CD4-positive, alpha-beta T cell (primary cell): Measurements from ENCODE around the gene ZNF3. TPM values are rescaled to one million over a fixed set of nuclear protein-coding genes. Genes with fewer than 3 reads are reported as not detected.
A peak's percentile ranks its signal among the peaks of the same experiment; 100 is the strongest.

Source experiments
- ATAC-seq: fragments of 200-7000 bp; cut with Tn5 transposase; one replicate; pipeline ENCODE4 v1.10.0; 2022; ENCODE audit warnings: mild to moderate bottlenecking; ENCODE audit not compliant: poor library complexity
- CTCF ChIA-PET: fragments of 350-600 bp; sonication (Branson Sonifier 250); formaldehyde crosslinking; loops from one replicate; lab custom pipeline; 2021; ENCODE audit warnings: antibody characterized with exemption, inconsistent platforms; lab: Charles Lee
- POLR2A ChIA-PET: fragments of 350-600 bp; sonication (Branson Sonifier 250); formaldehyde crosslinking; loops from one replicate; lab custom pipeline; 2021; ENCODE audit warnings: antibody characterized with exemption, inconsistent platforms; lab: Charles Lee
- DNase-seq, 14 experiments: peaks; one replicate each; pipeline ENCODE4 v3.0.0-alpha.2; 2013 to 2020; ENCODE audit warnings: mixed read lengths in 2 of 14
- H3K27ac ChIP-seq, 2 donors: one replicate each; pipeline versions ENCODE4 v1.5.1 to v1.7.0; 2013; ENCODE audit warnings: low read length in 2 of 2, low read depth in 1 of 2, mild to moderate bottlenecking in 1 of 2
- H3K27me3 ChIP-seq, 2 experiments: 1 replicate in 1 of 2; 2 replicates in 1 of 2; pipeline versions ENCODE4 v1.6.1 to v1.7.0; 2013; ENCODE audit warnings: low read length in 2 of 2, control low read depth in 1 of 2, mild to moderate bottlenecking in 1 of 2, moderate library complexity in 1 of 2; ENCODE audit not compliant: insufficient read depth in 2 of 2, control insufficient read depth in 1 of 2
- H3K36me3 ChIP-seq: one replicate; pipeline ENCODE4 v1.6.1; 2013; ENCODE audit warnings: low read length, control low read depth; ENCODE audit not compliant: insufficient read depth
- H3K4me1 ChIP-seq: one replicate; pipeline ENCODE4 v1.6.1; 2013; ENCODE audit warnings: low read length, control low read depth; ENCODE audit not compliant: insufficient read depth
- H3K4me3 ChIP-seq: one replicate; pipeline ENCODE4 v1.5.1; 2013; ENCODE audit warnings: mild to moderate bottlenecking, low read length, moderate library complexity
- H3K9me3 ChIP-seq, 2 experiments: 1 replicate in 1 of 2; 2 replicates in 1 of 2; pipeline versions ENCODE4 v1.6.1 to v1.7.0; 2013; ENCODE audit warnings: low read length in 2 of 2, mild to moderate bottlenecking in 2 of 2, control low read depth in 1 of 2, moderate library complexity in 1 of 2; ENCODE audit not compliant: control insufficient read depth in 1 of 2, insufficient read depth in 1 of 2
- H3K27ac Mint-ChIP-seq: one replicate; pipeline ENCODE4 v1.8.0; 2020; ENCODE audit warnings: mixed read lengths
- H3K27me3 Mint-ChIP-seq: one replicate; pipeline ENCODE4 v1.8.0; 2021; ENCODE audit warnings: mixed read lengths
- H3K36me3 Mint-ChIP-seq: one replicate; pipeline ENCODE4 v1.8.0; 2021; ENCODE audit warnings: low read depth, mixed read lengths
- H3K4me1 Mint-ChIP-seq: one replicate; pipeline ENCODE4 v1.8.0; 2021; ENCODE audit warnings: low read depth, mixed read lengths
- H3K4me3 Mint-ChIP-seq: one replicate; pipeline ENCODE4 v1.8.0; 2020; ENCODE audit warnings: mild to moderate bottlenecking, mixed read lengths
- H3K9me3 Mint-ChIP-seq: one replicate; pipeline ENCODE4 v1.8.0; 2020; ENCODE audit warnings: mixed read lengths
- CTCF ChIP-seq: fragments of 200-600 bp; IDR thresholded peaks from one replicate; pipeline ENCODE4 v1.8.0; 2022; ENCODE audit warnings: antibody characterized with exemption, mild to moderate bottlenecking
- intact Hi-C, 2 experiments: fragments of 100-400 bp; cut with DNase I in 1 of 2; cut with micrococcal nuclease in 1 of 2; formaldehyde crosslinking; loops; one replicate each; pipeline versions ENCODE4 v1.15.1 to v1.9.0; 2023 to 2025; cut with DNase I, micrococcal nuclease
- total RNA-seq, 174 experiments: library from RNA in 2 of 174; stranded (reverse) in 2 of 174; gene quantifications; one replicate each; pipeline ENCODE4 v1.2.3 and lab custom pipeline; 2021 to 2026

Gene ZNF3
- total RNA-seq, 2 experiments from 2014 or later: 38.3 to 40.3 TPM

- H3K9me3 ChIP-seq: no peaks in the 10 kb centered on the region
- H3K36me3 ChIP-seq: peaks cover 22% of the 10 kb centered on the region
- H3K4me1 Mint-ChIP-seq: peaks cover 44% of the 10 kb centered on the region
- no peak for ATAC-seq
- H3K36me3 Mint-ChIP-seq: peaks cover 47% of the 10 kb centered on the region
- H3K4me1 ChIP-seq: peaks cover 52% of the 10 kb centered on the region
- no peak overlapping the region for H3K27ac ChIP-seq
- no peaks in the 10 kb centered on the region for H3K9me3 Mint-ChIP-seq
- no peak overlapping the region for H3K4me3 ChIP-seq
- H3K27me3 Mint-ChIP-seq: no peaks in the 10 kb centered on the region
- H3K4me3 Mint-ChIP-seq: peak overlapping the region; percentile 46
- no peak for DNase-seq
- peak overlapping the region; percentile 58 for H3K27ac Mint-ChIP-seq
- H3K27me3 ChIP-seq: no peaks in the 10 kb centered on the region
- CTCF ChIA-PET: no interaction called here
- no peak for TF ChIP-seq CTCF
- intact Hi-C loops: no loop called here
- POLR2A ChIA-PET: interaction anchor here (0.8 to 2.0 kb wide), 3 partner anchors 9 to 22 kb away, joined by 3 to 7 read pairs (median 4); partner anchors contain the start of gene AP4M1
Observed at GRCh38 chr7:100122067-100122466, 40.5 kb upstream of the ZNF3 start.

GRCh38 chr7:100120733-100121036, 39.2 kb upstream of the ZNF3 start:
- Histone ChIP-seq H3K27me3 (no peaks in the 10 kb centered on the region), H3K4me3 (peak overlapping the region; percentile 93), H3K9me3 (no peaks in the 10 kb centered on the region), H3K27ac (peak overlapping the region in 1 of 2 donors; percentile 79), H3K36me3 (peaks cover 22% of the 10 kb centered on the region), H3K4me1 (peaks cover 44% of the 10 kb centered on the region)
- Mint-ChIP-seq H3K4me1 (peaks cover 38% of the 10 kb centered on the region), H3K36me3 (peaks cover 43% of the 10 kb centered on the region), H3K9me3 (no peaks in the 10 kb centered on the region), H3K4me3 (peak overlapping the region; percentile 98), H3K27me3 (no peaks in the 10 kb centered on the region), H3K27ac (peak overlapping the region; percentile 97)
- intact Hi-C loops: no loop called here
- no peak for ATAC-seq
- no peak for TF ChIP-seq CTCF
- CTCF ChIA-PET: interaction anchor here (1.0 to 1.6 kb wide), 7 partner anchors 9 to 97 kb away, joined by 3 to 14 read pairs (median 4); partner anchors contain the start of genes AP4M1 and MCM7
- DNase-seq: no peak
- POLR2A ChIA-PET: interaction anchor here (0.7 to 2.8 kb wide), 12 partner anchors 9 to 563 kb away, joined by 3 to 50 read pairs (median 9); partner anchors contain the start of genes AP4M1, COPS6, LAMTOR4 and MCM7

- ATAC-seq: peak; percentile 65
- ChIA-PET CTCF (interaction anchor here (1.0 to 1.6 kb wide), 7 partner anchors 9 to 98 kb away, joined by 3 to 14 read pairs (median 4); partner anchors contain the start of genes AP4M1 and MCM7), POLR2A (interaction anchor here (0.7 to 2.8 kb wide), 12 partner anchors 9 to 562 kb away, joined by 3 to 50 read pairs (median 9); partner anchors contain the start of genes AP4M1, COPS6, LAMTOR4 and MCM7)
Observed at GRCh38 chr7:100119970-100120732, 38.6 kb upstream of the ZNF3 start.

More at GRCh38 chr7:100119970-100120732, 38.6 kb upstream of the ZNF3 start:
- peak overlapping the region; percentile 93 for H3K4me3 ChIP-seq
- H3K36me3 Mint-ChIP-seq: peaks cover 42% of the 10 kb centered on the region
- no peaks in the 10 kb centered on the region for H3K9me3 Mint-ChIP-seq
- H3K4me1 Mint-ChIP-seq: peaks cover 34% of the 10 kb centered on the region
- peak overlapping the region; percentile 97 for H3K27ac Mint-ChIP-seq
- peaks cover 38% of the 10 kb centered on the region for H3K4me1 ChIP-seq
- TF ChIP-seq CTCF: no peak
- H3K9me3 ChIP-seq: no peaks in the 10 kb centered on the region
- H3K36me3 ChIP-seq: peaks cover 19% of the 10 kb centered on the region
- no peaks in the 10 kb centered on the region for H3K27me3 ChIP-seq
- intact Hi-C loops: loop anchor here (1.0 to 2.0 kb wide), 3 partner anchors 7 to 39 kb away; partner anchors contain the start of genes AP4M1 (in 2 of the 2), MCM7 (in 2 of the 2) and ZNF3 (in 1 of the 2)
- DNase-seq: peak; percentile 53 to 85 (median 67)
- H3K4me3 Mint-ChIP-seq: peak overlapping the region; percentile 98
- no peaks in the 10 kb centered on the region for H3K27me3 Mint-ChIP-seq
- peak overlapping the region; percentile 79 to 98 for H3K27ac ChIP-seq
